Aorta (tissue), 5 donors: ENCODE measurements around the gene TAB3. TPM values are rescaled to one million over a fixed set of nuclear protein-coding genes. Genes with fewer than 3 reads are reported as not detected.

Experiments
- ATAC-seq: fragments of 200-7000 bp; cut with Tn5 transposase; one replicate; pipeline ENCODE4 v1.9.1; 2022; ENCODE audit warnings: moderate library complexity; ENCODE audit not compliant: low FRiP score
- DNase-seq, 2 donors: peaks; one replicate each; pipeline ENCODE4 v3.0.0-alpha.2; 2020
- H3K27ac ChIP-seq, 2 donors: one replicate each; pipeline ENCODE4 v1.5.1; 2013; ENCODE audit warnings: low read length in 2 of 2, mild to moderate bottlenecking in 2 of 2, moderate library complexity in 2 of 2, control low read depth in 1 of 2, inconsistent platforms in 1 of 2, low read depth in 1 of 2
- H3K27me3 ChIP-seq, 2 donors: one replicate each; pipeline ENCODE4 v1.6.1; 2013; ENCODE audit warnings: control low read depth in 1 of 2, low read length in 1 of 2, mild to moderate bottlenecking in 1 of 2, moderate library complexity in 1 of 2; ENCODE audit not compliant: insufficient read depth in 2 of 2, control insufficient read depth in 1 of 2
- H3K36me3 ChIP-seq, 2 donors: one replicate each; pipeline ENCODE4 v1.6.1; 2013; ENCODE audit warnings: control low read depth in 1 of 2, low read length in 1 of 2, mild to moderate bottlenecking in 1 of 2; ENCODE audit not compliant: insufficient read depth in 2 of 2, control insufficient read depth in 1 of 2
- H3K4me1 ChIP-seq, 2 donors: one replicate each; pipeline ENCODE4 v1.6.1; 2013; ENCODE audit warnings: low read length in 2 of 2, control low read depth in 1 of 2, mild to moderate bottlenecking in 1 of 2, moderate library complexity in 1 of 2; ENCODE audit not compliant: insufficient read depth in 2 of 2, control insufficient read depth in 1 of 2
- H3K4me3 ChIP-seq, 2 donors: one replicate each; pipeline ENCODE4 v1.5.1; 2013; ENCODE audit warnings: low read length in 2 of 2, control low read depth in 1 of 2, mild to moderate bottlenecking in 1 of 2
- H3K9me3 ChIP-seq: one replicate; pipeline ENCODE4 v1.6.1; 2013; ENCODE audit warnings: mild to moderate bottlenecking, low read length; ENCODE audit not compliant: control insufficient read depth
- WGBS, 2 donors: extraction: QIAGEN DNeasy Blood & Tissue Kit; methylation state at CpG; one replicate each; pipeline ENCODE4 v1.1.7; 2013; 5-methylcytosine and 5-hydroxymethylcytosine counted together
- intact Hi-C, 2 donors: fragments of 100-400 bp; cut with DNase I; formaldehyde crosslinking; loops; one replicate each; pipeline versions ENCODE4 v1.14.2 to v1.15.0; 2022
- long read RNA-seq, 2 donors: library from polyadenylated mRNA; unstranded; transcript quantifications; one replicate each; pipeline ENCODE4 v2.0.0, GENCODE V29; 2020 to 2021
- polyA plus RNA-seq, 2 donors: library from polyadenylated mRNA; stranded (reverse); fragments of 200-250 nt; gene quantifications; one replicate each; pipeline ENCODE4 v1.2.3, GENCODE V29; 2013
- total RNA-seq, 2 donors: library from RNA; stranded (reverse); fragmentation: NEBNext Ultra II Directional; extraction: Animal tissue kit (Norgen Biotek cat#: 25700); gene quantifications; one replicate each; pipeline ENCODE4 v1.2.1, GENCODE V29; 2021
- donor health status: healthy with polysubstance abuse.
- donor health status: Bipolar disorder and iron deficiency.
- donor health status: DM: no; HTN: no; CAD: no.
- donor health status: DM: no; HTN: no; CAD: no.
- donor health status: DM: yes; HTN: yes; CAD: no.

Gene TAB3
- total RNA-seq (10 to 100 TPM; 16.9 to 18.0 TPM), polyA plus RNA-seq (1 to 10 TPM; 4.5 to 7.4 TPM)
- long read RNA-seq, donor 1, partial matches to known transcripts = 0 of 3 reads
- long read RNA-seq, donor 1, other reads (novel, unspliced or antisense) = 3 of 3 reads
- long read RNA-seq, donor 2, partial matches to known transcripts = 2 of 3 reads
- long read RNA-seq, donor 2, other reads (novel, unspliced or antisense) = 1 of 3 reads

- Histone ChIP-seq H3K9me3 (no peaks in the 10 kb centered on the region), H3K27ac (peak within 1 kb of the TSS in 1 of 2 donors; percentile 64), H3K4me3 (peak within 1 kb of the TSS; percentile 75 to 82), H3K27me3 (no peaks in the 10 kb centered on the region), H3K4me1 (no peaks in the 10 kb centered on the region), H3K36me3 (no peaks in the 10 kb centered on the region)
- 0 to 20% methylated on average over 41 to 62 of the region's 62 CpGs for WGBS, 2 donors
- DNase-seq = peak; percentile 95 to 97
- ATAC-seq = peak; percentile 97
- intact Hi-C loops = no loop called here
Measured at GRCh38 chrX:30889147-30890140, at the start of gene TAB3. Gene TAB3, minus strand, starts transcription at chrX:30889254. Its CDS starts 29,666 bp downstream, at chrX:30859588.

- no peaks in the 10 kb centered on the region for H3K9me3 ChIP-seq
- 89 to 93% methylated on average over 5 of the region's 5 CpGs for WGBS, 2 donors
- H3K27ac ChIP-seq = no peak overlapping the region
- no peak overlapping the region for H3K4me3 ChIP-seq
- no peaks in the 10 kb centered on the region for H3K4me1 ChIP-seq
- intact Hi-C loops = no loop called here
- DNase-seq (no peak), ATAC-seq (no peak)
- no peaks in the 10 kb centered on the region for H3K36me3 ChIP-seq
- H3K27me3 ChIP-seq = no peaks in the 10 kb centered on the region
Measured at GRCh38 chrX:30938295-30938694, 49.2 kb upstream of the TAB3 start.

- WGBS, 2 donors = 23% methylated on average over 2 of the region's 2 CpGs
- ATAC-seq = no peak
- intact Hi-C loops = no loop called here
Measured at GRCh38 chrX:30935985-30936384, 46.9 kb upstream of the TAB3 start.

GRCh38 chrX:30931920-30932319 is 42.9 kb upstream of the TAB3 start:
- H3K4me3 ChIP-seq = no peak overlapping the region
- H3K27me3 ChIP-seq = no peaks in the 10 kb centered on the region
- H3K36me3 ChIP-seq = no peaks in the 10 kb centered on the region
- H3K9me3 ChIP-seq = no peaks in the 10 kb centered on the region
- H3K4me1 ChIP-seq = no peaks in the 10 kb centered on the region
- intact Hi-C loops = no loop called here
- no peak for DNase-seq
- H3K27ac ChIP-seq = no peak overlapping the region
- ATAC-seq = no peak
- WGBS, 2 donors = 61 to 63% methylated on average over 1 of the region's 1 CpG

More at GRCh38 chrX:30935985-30936384, 46.9 kb upstream of the TAB3 start:
- H3K9me3 ChIP-seq = no peaks in the 10 kb centered on the region
- H3K4me3 ChIP-seq = no peak overlapping the region
- DNase-seq = peak in 1 of 2 donors; percentile 44
- H3K4me1 ChIP-seq = no peaks in the 10 kb centered on the region
- no peaks in the 10 kb centered on the region for H3K27me3 ChIP-seq
- H3K36me3 ChIP-seq = no peaks in the 10 kb centered on the region
- no peak overlapping the region for H3K27ac ChIP-seq

GRCh38 chrX:30930679-30931078 is 41.6 kb upstream of the TAB3 start:
- DNase-seq = no peak
- no peaks in the 10 kb centered on the region for H3K36me3 ChIP-seq
- ATAC-seq = no peak
- 70 to 81% methylated on average over 6 of the region's 6 CpGs for WGBS, 2 donors
- no peaks in the 10 kb centered on the region for H3K4me1 ChIP-seq
- H3K27me3 ChIP-seq = no peaks in the 10 kb centered on the region
- intact Hi-C loops = no loop called here
- H3K9me3 ChIP-seq = no peaks in the 10 kb centered on the region
- no peak overlapping the region for H3K4me3 ChIP-seq
- H3K27ac ChIP-seq = no peak overlapping the region

- DNase-seq (no peak), ATAC-seq (no peak)
- H3K4me1 ChIP-seq = no peaks in the 10 kb centered on the region
- H3K9me3 ChIP-seq = no peaks in the 10 kb centered on the region
- intact Hi-C loops = no loop called here
- H3K27me3 ChIP-seq = no peaks in the 10 kb centered on the region
- no peaks in the 10 kb centered on the region for H3K36me3 ChIP-seq
- no peak overlapping the region for H3K4me3 ChIP-seq
- WGBS, 2 donors = 80 to 88% methylated on average over 1 of the region's 1 CpG
- H3K27ac ChIP-seq = no peak overlapping the region
Measured at GRCh38 chrX:30930143-30930542, 41.1 kb upstream of the TAB3 start.

GRCh38 chrX:30920271-30920670 is 31.2 kb upstream of the TAB3 start:
- intact Hi-C loops = no loop called here
- Histone ChIP-seq H3K27me3 (no peaks in the 10 kb centered on the region), H3K27ac (no peak overlapping the region), H3K4me3 (no peak overlapping the region), H3K4me1 (no peaks in the 10 kb centered on the region), H3K36me3 (no peaks in the 10 kb centered on the region), H3K9me3 (no peaks in the 10 kb centered on the region)
- 68 to 73% methylated on average over 3 of the region's 3 CpGs for WGBS, 2 donors
- DNase-seq = no peak
- no peak for ATAC-seq

- no peak overlapping the region for H3K27ac ChIP-seq
- intact Hi-C loops = no loop called here
- H3K4me3 ChIP-seq = no peak overlapping the region
- no peaks in the 10 kb centered on the region for H3K36me3 ChIP-seq
- WGBS, 2 donors = 75 to 83% methylated on average over 1 of the region's 1 CpG
- ATAC-seq (no peak), DNase-seq (no peak)
- H3K27me3 ChIP-seq = no peaks in the 10 kb centered on the region
- H3K4me1 ChIP-seq = no peaks in the 10 kb centered on the region
- H3K9me3 ChIP-seq = no peaks in the 10 kb centered on the region
Measured at GRCh38 chrX:30918480-30918879, 29.4 kb upstream of the TAB3 start.
